ENCODE data around the gene NTHL1. TPM values are rescaled to one million over a fixed set of nuclear protein-coding genes. Genes with fewer than 3 reads are reported as not detected.

The NTHL1 gene
- total and polyA plus RNA-seq, 2 of the 13 experiments (the other 11 are each of a cell fraction or from before 2014, with no cell fraction given): 47.5 to 64.9 TPM

- TF ChIP-seq RNF219 (CRISPR knock-in tag; IDR thresholded peaks at IDR 0.05): no peak
- 0 out of 2 replicates have a peak, but pooled peaks have one; percentile 59 for TF ChIP-seq REPIN1 (CRISPR knock-in tag; IDR thresholded peaks at IDR 0.05; ENCODE audit: borderline replicate concordance, low read depth)
- TF ChIP-seq TMF1 (CRISPR knock-in tag; IDR thresholded peaks at IDR 0.05; ENCODE audit: low read depth): peak; percentile 16; the same call in 1 of the 2 replicates
- TF ChIP-seq POLR2AphosphoS5 (IDR thresholded peaks at IDR 0.05; ENCODE audit: low read depth, low read length): peak; percentile 29
- TF ChIP-seq MTF1 (CRISPR knock-in tag; IDR thresholded peaks at IDR 0.05): no peak
- peak; percentile 71 for TF ChIP-seq ZNF891 (CRISPR knock-in tag; IDR thresholded peaks at IDR 0.05)
- TF ChIP-seq NFKBIZ (CRISPR knock-in tag; IDR thresholded peaks at IDR 0.05): no peak
- TF ChIP-seq NCOA1 (CRISPR knock-in tag; IDR thresholded peaks at IDR 0.05): no peak
- TF ChIP-seq CREB3 (CRISPR knock-in tag; IDR thresholded peaks at IDR 0.05): no peak
- no peak for TF ChIP-seq SIN3B (IDR thresholded peaks at IDR 0.05; ENCODE audit: low read length)
- peak; percentile 50 for TF ChIP-seq TAF1 (CRISPR knock-in tag; IDR thresholded peaks at IDR 0.05)
- TF ChIP-seq DNMT1 (CRISPR knock-in tag; IDR thresholded peaks at IDR 0.05): no peak
- no peak for TF ChIP-seq MYNN (CRISPR knock-in tag; IDR thresholded peaks at IDR 0.05; ENCODE audit: low read depth)
- TF ChIP-seq AHDC1 (CRISPR knock-in tag; IDR thresholded peaks at IDR 0.05; ENCODE audit: borderline replicate concordance): peak; percentile 47; the same call in 1 of the 2 replicates
- TF ChIP-seq KDM5A (IDR thresholded peaks at IDR 0.05; ENCODE audit: borderline replicate concordance, low read length): peak; percentile 82
- peak; percentile 75; the same call in 1 of the 2 replicates for TF ChIP-seq DMAP1 (CRISPR knock-in tag; IDR thresholded peaks at IDR 0.05)
- peak; percentile 95 for TF ChIP-seq NR2C2 (CRISPR knock-in tag; IDR thresholded peaks at IDR 0.05; ENCODE audit: borderline replicate concordance)
- peak; percentile 54; the same call in 1 of the 2 replicates for TF ChIP-seq ZNF678 (CRISPR knock-in tag; IDR thresholded peaks at IDR 0.05)
- peak; percentile 81; the same call in 1 of the 2 replicates for TF ChIP-seq YEATS2 (CRISPR knock-in tag; IDR thresholded peaks at IDR 0.05; ENCODE audit: borderline replicate concordance)
- no peak; the same call in 1 of the 2 replicates for TF ChIP-seq ZNF510 (CRISPR knock-in tag; IDR thresholded peaks at IDR 0.05; ENCODE audit: low read depth)
- no peak; the same call in 1 of the 2 replicates for TF ChIP-seq MEIS1 (CRISPR knock-in tag; IDR thresholded peaks at IDR 0.05; ENCODE audit: borderline replicate concordance)
- no peak; the same call in 1 of the 2 replicates for TF ChIP-seq HMG20A (CRISPR knock-in tag; IDR thresholded peaks at IDR 0.05; ENCODE audit: borderline replicate concordance)
Observed at GRCh38 chr16:2047330-2048115, at the start of gene NTHL1, which contains the start of gene TSC2 (continued).
